Fibroblast of lung (primary cell): ENCODE results near the gene TSEN2. TPM values are rescaled to one million over a fixed set of nuclear protein-coding genes. Genes with fewer than 3 reads are reported as not detected.
A peak's percentile ranks its signal among the peaks of the same experiment; 100 is the strongest.

Experiments used
- DNase-seq, 2 donors: peaks; one replicate each; pipeline versions ENCODE4 v3.0.0 to v3.0.0-alpha.2; 2010; ENCODE audit warnings: low read depth in 2 of 2
- H2AFZ ChIP-seq: 2 replicates; pipeline ENCODE4 v1.5.1; 2012; ENCODE audit warnings: low read length, control low read depth, inconsistent platforms
- H3K27ac ChIP-seq: 2 replicates; pipeline ENCODE4 v1.5.1; 2011; ENCODE audit warnings: low read length, control low read depth; ENCODE audit not compliant: insufficient read depth
- H3K27me3 ChIP-seq: 2 replicates; pipeline ENCODE4 v1.5.1; 2011; ENCODE audit warnings: mild to moderate bottlenecking, low read length; ENCODE audit not compliant: control insufficient read depth, insufficient read depth
- H3K36me3 ChIP-seq: 2 replicates; pipeline ENCODE4 v1.5.1; 2011; ENCODE audit warnings: low read length; ENCODE audit not compliant: control insufficient read depth, insufficient read depth
- H3K4me1 ChIP-seq: 2 replicates; pipeline ENCODE4 v1.5.1; 2011; ENCODE audit warnings: low read length; ENCODE audit not compliant: control insufficient read depth, insufficient read depth; ENCODE audit errors: extremely low read depth
- H3K4me2 ChIP-seq: 2 replicates; pipeline ENCODE4 v1.5.1; 2011; ENCODE audit warnings: low read length, control low read depth; ENCODE audit not compliant: insufficient read depth; ENCODE audit errors: extremely low read depth
- H3K4me3 ChIP-seq, 4 experiments: fragments of 200-600 bp in 1 of 4; sonication (generic) in 1 of 4; replicated peaks in 1 of 4; 2 replicates each; pipeline ENCODE4 v1.5.1; 2011 to 2016; ENCODE audit warnings: low read length in 4 of 4, low read depth in 3 of 4, mild to moderate bottlenecking in 3 of 4, control low read depth in 2 of 4, inconsistent platforms in 1 of 4, mixed read lengths in 1 of 4; ENCODE audit not compliant: insufficient read depth in 1 of 4; ENCODE audit errors: control extremely low read depth in 1 of 4
- H3K79me2 ChIP-seq: 2 replicates; pipeline ENCODE4 v1.5.1; 2012; ENCODE audit warnings: mild to moderate bottlenecking, low read length, inconsistent platforms; ENCODE audit not compliant: control insufficient read depth, insufficient read depth
- H3K9ac ChIP-seq: 2 replicates; pipeline ENCODE4 v1.5.1; 2011; ENCODE audit warnings: mild to moderate bottlenecking, low read length, control low read depth; ENCODE audit not compliant: insufficient read depth
- H3K9me3 ChIP-seq: 2 replicates; pipeline ENCODE4 v1.5.1; 2012; ENCODE audit warnings: low read depth, low read length; ENCODE audit not compliant: control insufficient read depth, insufficient read depth
- H4K20me1 ChIP-seq: 2 replicates; pipeline ENCODE4 v1.5.1; 2011; ENCODE audit warnings: low read length; ENCODE audit not compliant: control insufficient read depth, insufficient read depth; ENCODE audit errors: extremely low read depth
- CTCF ChIP-seq, 2 donors: IDR thresholded peaks in 1 of 2; conservative IDR thresholded peaks in 1 of 2; 1 replicate in 1 of 2; 2 replicates in 1 of 2; pipeline ENCODE4 v1.5.1; 2011 to 2012; ENCODE audit warnings: low read length in 2 of 2, control low read depth in 1 of 2, inconsistent platforms in 1 of 2, low read depth in 1 of 2, mild to moderate bottlenecking in 1 of 2
- EZH2 ChIP-seq: IDR thresholded peaks from 2 replicates; pipeline ENCODE4 v1.5.1; 2012; ENCODE audit warnings: low read length, control low read depth, mild to moderate bottlenecking; ENCODE audit errors: missing control alignments
- polyA plus RNA-seq, 2 donors: library from polyadenylated mRNA; depleted of rRNA in 1 of 2; stranded (reverse) in 1 of 2; unstranded in 1 of 2; fragments of >200 nt; gene quantifications; 2 replicates each; pipeline ENCODE4 v1.2.1, GENCODE V29; 2011 to 2012; ENCODE audit warnings: missing spikeins in 1 of 2
- total RNA-seq: library from RNA; depleted of rRNA; stranded (reverse); fragments of >200 nt; gene quantifications from 2 replicates; pipeline ENCODE4 v1.2.1, GENCODE V29; 2014

TSEN2 gene
- total and polyA plus RNA-seq, 2 donors (not counting 1 experiment from before 2014, with no cell fraction given) = 9.8 to 14.4 TPM

GRCh38 chr3:12527757-12528143 is 43.5 kb downstream of the TSEN2 start:
- DNase-seq = no peak
- no peaks in the 10 kb centered on the region for H3K36me3 ChIP-seq
- TF ChIP-seq CTCF (conservative IDR thresholded peaks at IDR 0.05 in 1 of 2, IDR thresholded peaks at IDR 0.05 in 1 of 2; ENCODE audit: low read depth in 1 of 2, low read length in 2 of 2) = no peak
- no peak for TF ChIP-seq EZH2
- H3K4me1 ChIP-seq = no peaks in the 10 kb centered on the region
- no peak overlapping the region for H3K27ac ChIP-seq
- no peak overlapping the region for H2AFZ ChIP-seq
- H3K4me3 ChIP-seq = no peak overlapping the region
- H3K9me3 ChIP-seq = no peaks in the 10 kb centered on the region
- no peaks in the 10 kb centered on the region for H3K79me2 ChIP-seq
- H3K27me3 ChIP-seq = no peaks in the 10 kb centered on the region
- H3K4me2 ChIP-seq = no peak overlapping the region
- no peak overlapping the region for H3K9ac ChIP-seq
- H4K20me1 ChIP-seq = no peaks in the 10 kb centered on the region

DNA sequence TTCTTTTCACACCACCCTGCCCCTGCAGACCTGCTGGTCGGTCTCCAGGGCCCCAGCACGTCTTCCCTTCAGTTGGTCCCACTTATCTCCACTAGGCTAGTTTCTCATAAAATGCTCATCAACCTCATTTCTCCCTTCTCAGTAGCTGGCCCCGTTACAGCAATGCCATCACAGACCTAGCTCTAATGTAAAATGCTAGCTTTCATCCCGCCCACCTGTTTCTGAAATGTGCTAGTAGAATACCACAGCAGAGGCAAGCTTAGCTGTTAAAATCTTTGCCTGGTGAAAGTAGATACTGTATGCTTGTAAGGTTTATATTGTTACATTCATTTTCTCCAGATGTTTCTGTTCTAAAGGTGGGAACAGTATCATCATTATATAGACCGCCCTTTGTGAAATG is 47.9 kb downstream of the TSEN2 start:
- H3K36me3 ChIP-seq = no peaks in the 10 kb centered on the region
- no peaks in the 10 kb centered on the region for H3K4me1 ChIP-seq
- no peaks in the 10 kb centered on the region for H3K27me3 ChIP-seq
- H3K4me2 ChIP-seq = no peak overlapping the region
- H3K9ac ChIP-seq = no peak overlapping the region
- H2AFZ ChIP-seq = no peak overlapping the region
- no peak overlapping the region for H3K4me3 ChIP-seq
- TF ChIP-seq EZH2 (no peak), CTCF (conservative IDR thresholded peaks at IDR 0.05 in 1 of 2, IDR thresholded peaks at IDR 0.05 in 1 of 2; ENCODE audit: low read depth in 1 of 2, low read length in 2 of 2) (no peak)
- H3K79me2 ChIP-seq = no peaks in the 10 kb centered on the region
- no peaks in the 10 kb centered on the region for H4K20me1 ChIP-seq
- H3K9me3 ChIP-seq = no peaks in the 10 kb centered on the region
- no peak for DNase-seq
- no peak overlapping the region for H3K27ac ChIP-seq

DNA sequence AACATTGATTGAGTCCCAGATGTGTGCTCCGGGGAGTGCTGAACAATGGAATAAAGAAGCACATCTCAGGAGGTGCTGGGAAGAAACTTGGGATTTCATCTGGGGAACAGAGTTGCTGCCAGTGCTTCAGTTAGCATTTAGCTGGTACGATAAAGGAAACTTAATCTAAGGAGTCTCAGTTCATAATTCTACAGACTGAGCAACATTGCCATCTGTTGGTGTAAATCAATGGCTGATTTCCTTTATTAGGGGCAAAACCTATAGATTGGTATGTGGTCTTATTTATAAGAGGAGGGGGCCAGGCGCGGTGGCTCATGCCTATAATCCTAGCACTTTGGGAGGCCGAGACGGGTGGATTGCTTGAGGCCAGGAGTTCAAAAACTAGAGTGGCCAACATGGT is 52.1 kb downstream of the TSEN2 start:
- Histone ChIP-seq H3K4me1 (no peaks in the 10 kb centered on the region), H2AFZ (no peak overlapping the region), H3K27ac (no peak overlapping the region), H3K9ac (no peak overlapping the region), H3K4me3 (no peak overlapping the region), H4K20me1 (no peaks in the 10 kb centered on the region), H3K27me3 (no peaks in the 10 kb centered on the region), H3K36me3 (no peaks in the 10 kb centered on the region), H3K4me2 (no peak overlapping the region), H3K79me2 (no peaks in the 10 kb centered on the region), H3K9me3 (no peaks in the 10 kb centered on the region)
- DNase-seq = peak in 1 of 2 donors; percentile 54
- TF ChIP-seq EZH2 (no peak), CTCF (conservative IDR thresholded peaks at IDR 0.05 in 1 of 2, IDR thresholded peaks at IDR 0.05 in 1 of 2; ENCODE audit: low read depth in 1 of 2, low read length in 2 of 2) (peak; percentile 24 to 43)
